Activated CD4-positive, alpha-beta T cell treated with anti-CD3 and anti-CD28 coated beads for 1 hour (primary cell): ENCODE results near the gene ST3GAL3.

Source experiments
- DNase-seq: peaks from one replicate; pipeline ENCODE4 v3.0.0-alpha.2; 2020

Gene ST3GAL3

GRCh38 chr1:43707190-43708001 is at the start of gene ST3GAL3:
Gene ST3GAL3 (plus strand): TSS chr1:43707536. CDS start chr1:43736263, 28,727 bp downstream.
- peak; percentile 86 for DNase-seq

- no peak for DNase-seq
Observed at GRCh38 chr1:43659212-43660166, 47.8 kb upstream of the ST3GAL3 start.

- no peak for DNase-seq
Observed at GRCh38 chr1:43660355-43660754, 47.0 kb upstream of the ST3GAL3 start.

- DNase-seq, result no peak
Observed at GRCh38 chr1:43664369-43664768, 43.0 kb upstream of the ST3GAL3 start.

- no peak for DNase-seq
Observed at GRCh38 chr1:43666608-43667007, 40.7 kb upstream of the ST3GAL3 start.

GRCh38 chr1:43668956-43669355 is 38.4 kb upstream of the ST3GAL3 start:
- DNase-seq, result no peak

- no peak for DNase-seq
Observed at GRCh38 chr1:43669878-43670277, 37.5 kb upstream of the ST3GAL3 start.

GRCh38 chr1:43671193-43671592 is 36.1 kb upstream of the ST3GAL3 start:
- no peak for DNase-seq

- no peak for DNase-seq
Observed at GRCh38 chr1:43671626-43672330, 35.6 kb upstream of the ST3GAL3 start.

- DNase-seq, result no peak
Observed at GRCh38 chr1:43673261-43673660, 34.1 kb upstream of the ST3GAL3 start.

- DNase-seq, result no peak
Observed at GRCh38 chr1:43678940-43679339, 28.4 kb upstream of the ST3GAL3 start.

- DNase-seq, result no peak
Observed at GRCh38 chr1:43683560-43683959, 23.8 kb upstream of the ST3GAL3 start.

GRCh38 chr1:43686801-43687200 is 20.5 kb upstream of the ST3GAL3 start:
- DNase-seq, result no peak

GRCh38 chr1:43687301-43688108 is 19.8 kb upstream of the ST3GAL3 start:
- no peak for DNase-seq

- no peak for DNase-seq
Observed at GRCh38 chr1:43688109-43688387, 19.3 kb upstream of the ST3GAL3 start.

GRCh38 chr1:43688594-43689000 is 18.7 kb upstream of the ST3GAL3 start:
- no peak for DNase-seq

- no peak for DNase-seq
Observed at GRCh38 chr1:43689289-43689688, 18.0 kb upstream of the ST3GAL3 start.

GRCh38 chr1:43691871-43692815 is 15.2 kb upstream of the ST3GAL3 start:
- DNase-seq, result no peak

- DNase-seq, result no peak
Observed at GRCh38 chr1:43693371-43693770, 14.0 kb upstream of the ST3GAL3 start.

GRCh38 chr1:43699281-43699680 is 8.1 kb upstream of the ST3GAL3 start:
- no peak for DNase-seq

- DNase-seq, result no peak
Observed at GRCh38 chr1:43703836-43704235, 3.5 kb upstream of the ST3GAL3 start.
